Activated naive CD4-positive, alpha-beta T cell treated with anti-CD3 and anti-CD28 coated beads, Interleukin-2, amount 50 U/mL, for 72 hours (primary cell): Measurements from ENCODE around the gene KBTBD4. TPM values are rescaled to one million over a fixed set of nuclear protein-coding genes. Genes with fewer than 3 reads are reported as not detected.

Experiments
- ATAC-seq, 2 donors: fragments of 150-1000 bp; cut with Tn5 transposase; 2 replicates each; pipeline ENCODE4 v1.10.0; 2021; ENCODE audit warnings: mild to moderate bottlenecking in 2 of 2, moderate library complexity in 2 of 2
- DNase-seq, 2 donors: peaks; one replicate each; pipeline ENCODE4 v3.0.0; 2021 to 2022; ENCODE audit warnings: low spot score in 2 of 2
- H3K27ac Mint-ChIP-seq, 2 donors: one replicate each; pipeline ENCODE4 v1.8.0; 2022; ENCODE audit warnings: mild to moderate bottlenecking in 2 of 2, mixed read lengths in 2 of 2
- H3K36me3 Mint-ChIP-seq, 2 donors: one replicate each; pipeline ENCODE4 v1.8.0; 2022; ENCODE audit warnings: mixed read lengths in 2 of 2
- H3K9me3 Mint-ChIP-seq, 2 donors: one replicate each; pipeline ENCODE4 v1.8.0; 2022; ENCODE audit warnings: mixed read lengths in 2 of 2
- total RNA-seq, 2 donors: library from RNA; stranded (reverse); gene quantifications; one replicate each; pipeline ENCODE4 v1.2.3, GENCODE V29; 2022

KBTBD4 gene
- total RNA-seq, 2 donors from 2014 or later, result 22.1 to 25.4 TPM

DNA sequence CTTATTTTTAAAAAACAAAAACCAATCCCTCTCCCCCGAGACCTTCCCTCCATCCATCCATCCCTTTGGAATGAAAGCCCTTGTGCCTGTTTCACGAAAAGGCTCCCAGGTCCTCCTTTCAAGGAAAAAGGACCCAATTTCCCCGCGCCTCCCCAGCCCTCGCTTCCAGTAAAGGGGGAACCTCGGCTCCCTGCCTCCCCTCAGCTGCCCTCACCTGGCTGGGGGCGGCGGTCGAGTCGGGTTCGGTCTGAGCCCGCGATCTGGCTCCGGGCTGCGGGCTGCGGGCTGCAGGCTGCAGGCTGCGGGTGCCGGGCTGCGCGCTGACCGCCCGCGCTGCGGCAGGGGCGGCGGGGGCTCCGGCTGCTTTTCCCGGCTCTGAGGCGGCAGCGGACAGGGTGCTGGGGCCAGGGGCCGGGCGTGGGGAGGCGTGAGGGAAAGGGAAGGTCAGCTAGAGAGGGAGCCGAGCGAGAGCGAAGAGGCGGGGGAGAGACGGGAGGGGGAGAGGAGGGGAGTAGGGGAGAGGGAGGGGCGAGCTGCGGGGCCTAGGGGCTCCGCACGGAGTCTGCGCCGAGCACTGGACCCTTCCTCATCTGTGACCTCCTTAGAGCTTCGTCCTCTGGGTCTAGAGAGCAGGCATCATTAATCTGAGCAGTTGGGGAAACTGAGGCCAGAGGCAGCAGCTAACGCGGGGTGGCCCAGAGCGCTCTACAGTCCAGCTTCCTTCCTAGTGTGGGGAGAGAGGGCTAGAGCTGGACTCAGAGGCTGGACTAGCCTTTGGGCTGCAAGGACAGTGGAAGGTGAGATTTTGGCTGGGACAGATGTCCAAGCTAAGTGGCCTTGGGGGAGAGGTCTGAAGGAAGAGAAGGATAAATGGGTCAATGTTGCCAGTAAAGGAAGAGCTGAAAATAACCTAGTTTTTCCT is 15.4 kb upstream of the KBTBD4 start, which contains the start of gene C1QTNF4:
TSS of gene C1QTNF4 (minus strand) at position 478 of the 922 bp plus-strand sequence. CDS start 3,601 bp downstream, outside the sequence.
- ATAC-seq (no peak), DNase-seq (no peak)
- H3K36me3 Mint-ChIP-seq, result no peaks in the 10 kb centered on the region
- no peaks in the 10 kb centered on the region for H3K9me3 Mint-ChIP-seq
- no peak within 1 kb of the TSS for H3K27ac Mint-ChIP-seq

DNA sequence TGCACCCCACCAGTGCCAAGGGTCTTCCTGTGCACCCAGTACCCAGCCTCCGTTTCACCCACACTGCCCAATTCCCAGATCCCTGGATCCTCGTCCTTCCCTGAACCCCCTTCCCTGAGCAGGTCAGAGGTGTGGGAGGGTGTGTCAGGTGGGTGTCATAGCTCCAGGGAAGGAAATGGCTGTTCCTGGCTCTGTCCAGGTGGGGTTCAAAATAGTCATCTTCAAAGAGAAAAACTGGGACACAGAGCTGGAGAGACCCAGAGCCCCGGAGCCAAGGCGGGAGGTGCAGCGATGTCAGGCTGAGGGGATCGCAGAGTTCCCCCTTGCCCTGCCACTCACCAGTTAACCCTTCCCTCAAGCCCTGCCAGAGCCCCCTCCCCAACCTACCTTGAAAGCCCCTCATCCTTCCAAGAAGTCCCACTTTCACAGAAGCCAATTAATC is 14.7 kb upstream of the KBTBD4 start:
- ATAC-seq (no peak), DNase-seq (no peak)
- Mint-ChIP-seq H3K9me3 (no peaks in the 10 kb centered on the region), H3K27ac (no peak overlapping the region), H3K36me3 (no peaks in the 10 kb centered on the region)

DNA sequence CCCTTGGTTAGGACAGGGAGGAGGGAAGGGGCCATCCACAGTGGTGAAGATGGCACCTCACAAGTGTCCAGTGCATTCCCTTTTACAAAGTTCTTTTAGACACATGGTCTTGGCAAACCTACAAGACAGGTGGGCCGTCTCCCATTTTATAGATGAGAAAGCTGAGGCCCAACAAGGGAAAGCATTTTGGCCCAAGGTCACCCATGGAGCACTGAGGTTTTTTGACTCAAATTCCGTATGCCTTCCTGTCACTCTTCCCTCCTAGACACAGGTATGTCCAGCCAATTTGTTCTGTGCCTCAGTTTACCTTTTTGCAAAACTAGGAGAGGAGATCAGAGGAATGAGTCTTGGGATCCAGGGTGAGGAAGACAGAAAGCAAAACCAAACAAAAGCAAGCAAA is 14.2 kb upstream of the KBTBD4 start:
- Mint-ChIP-seq H3K9me3 (no peaks in the 10 kb centered on the region), H3K36me3 (no peaks in the 10 kb centered on the region), H3K27ac (no peak overlapping the region)
- no peak for ATAC-seq
- DNase-seq, result no peak

DNA sequence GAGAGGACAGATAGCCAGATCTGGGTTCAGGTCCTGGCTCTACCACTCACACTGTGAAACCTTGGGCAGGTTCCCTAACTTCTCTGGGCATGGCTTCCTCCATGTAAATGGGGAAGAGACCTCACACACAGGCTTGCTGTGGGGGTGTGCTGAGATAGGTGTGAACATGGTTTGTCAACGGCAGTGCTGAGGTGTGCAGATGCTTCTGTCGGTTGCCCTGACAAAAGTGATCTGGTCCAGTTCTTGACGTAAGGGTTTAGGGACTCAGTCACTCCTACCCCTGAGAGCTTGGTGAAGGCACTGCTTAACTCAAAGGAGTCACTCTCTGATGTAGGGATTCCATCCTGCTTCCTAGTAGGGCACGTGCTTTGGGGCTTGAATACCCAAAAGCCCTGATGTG is 13.5 kb upstream of the KBTBD4 start:
- Mint-ChIP-seq H3K27ac (no peak overlapping the region), H3K9me3 (no peaks in the 10 kb centered on the region), H3K36me3 (no peaks in the 10 kb centered on the region)
- DNase-seq, result no peak
- no peak for ATAC-seq

DNA sequence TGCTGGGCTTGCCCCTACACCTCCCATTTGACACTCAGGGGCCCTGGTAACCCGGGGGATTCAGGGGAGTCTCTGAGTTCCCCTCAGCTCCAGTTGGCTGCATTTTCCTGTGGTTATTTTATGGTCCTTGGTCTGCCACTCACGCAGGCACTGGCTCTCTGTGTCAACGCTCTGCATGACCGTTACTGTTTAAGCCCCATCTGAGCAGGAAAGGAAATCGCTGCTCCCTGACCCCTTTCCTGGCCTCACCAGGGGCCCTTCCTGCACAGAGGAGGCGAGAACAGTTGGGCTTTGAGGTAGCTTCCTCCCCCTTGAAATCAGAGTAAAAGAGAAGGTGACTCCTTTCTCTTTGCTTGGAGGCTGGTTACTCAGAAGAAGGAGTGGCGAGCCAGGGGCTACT is 13.0 kb upstream of the KBTBD4 start:
- DNase-seq (no peak), ATAC-seq (no peak)
- Mint-ChIP-seq H3K9me3 (no peaks in the 10 kb centered on the region), H3K36me3 (no peaks in the 10 kb centered on the region), H3K27ac (no peak overlapping the region)

DNA sequence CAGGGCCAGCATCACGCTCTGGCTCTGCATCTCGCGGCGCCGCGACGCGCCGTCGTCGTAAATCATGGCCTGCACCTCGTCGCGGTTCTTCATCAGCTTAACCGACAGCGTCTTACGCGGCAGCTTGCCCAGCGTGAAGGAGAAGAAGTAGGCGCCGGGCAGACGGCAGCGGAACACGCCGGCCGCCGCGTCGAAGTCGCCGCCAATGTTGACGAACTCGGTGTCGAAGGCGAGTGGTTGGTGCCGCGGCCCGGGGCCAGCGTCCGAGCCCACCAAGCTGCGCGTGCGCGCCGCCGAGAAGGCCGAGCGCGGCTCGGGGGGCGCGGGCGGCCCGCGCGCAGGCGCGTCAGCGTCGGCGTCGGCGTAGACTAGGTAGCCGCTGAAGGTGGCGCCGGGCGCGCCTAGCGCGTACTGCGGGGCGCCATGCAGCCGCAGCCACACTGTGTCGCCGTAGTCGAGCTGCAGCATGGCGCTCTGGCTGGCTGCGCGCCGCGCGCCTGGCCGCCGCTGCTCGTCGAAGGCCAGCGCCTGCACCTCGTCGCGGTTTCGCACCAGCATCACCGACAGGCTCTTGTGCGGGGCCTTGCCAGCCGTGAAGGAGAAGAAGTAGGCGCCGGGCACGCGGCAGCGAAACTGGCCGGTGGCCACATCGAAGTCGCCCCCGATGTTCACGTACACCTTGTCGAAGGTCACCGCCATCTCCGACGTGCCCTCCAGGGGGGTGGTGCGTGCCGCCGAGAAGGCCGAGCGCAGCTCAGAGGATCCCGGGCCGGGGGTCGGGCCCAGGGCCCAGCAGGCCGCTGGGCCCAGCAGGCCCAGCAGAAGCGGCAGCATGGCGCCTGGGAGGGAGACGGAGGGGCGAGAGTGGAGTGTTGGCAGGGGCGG is 11.4 kb upstream of the KBTBD4 start:
- DNase-seq, result no peak
- no peak for ATAC-seq
- Mint-ChIP-seq H3K27ac (no peak overlapping the region), H3K36me3 (no peaks in the 10 kb centered on the region), H3K9me3 (no peaks in the 10 kb centered on the region)

DNA sequence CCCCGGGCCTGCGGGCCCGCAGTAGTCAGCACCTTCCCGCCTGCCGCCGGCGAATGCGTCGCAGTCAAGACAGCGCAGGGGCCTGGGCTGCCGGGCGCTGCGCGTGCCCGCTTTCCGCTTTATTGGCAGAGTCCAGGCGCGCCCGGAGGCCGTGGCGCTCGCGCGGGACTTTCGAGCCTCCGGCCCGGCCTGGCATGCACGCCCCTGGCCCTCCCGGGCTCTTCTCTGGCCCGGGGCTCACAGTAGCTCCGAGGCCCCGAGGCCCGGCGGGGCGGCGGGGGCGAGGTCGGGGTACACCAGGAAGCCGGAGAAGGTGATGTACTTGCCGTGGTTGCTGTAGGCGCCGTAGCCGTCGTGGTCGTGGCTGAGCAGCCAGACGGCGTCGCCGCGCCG is 10.8 kb upstream of the KBTBD4 start:
- Mint-ChIP-seq H3K27ac (no peak overlapping the region), H3K36me3 (peaks cover 0 to 1% of the 10 kb centered on the region in 2 donors), H3K9me3 (no peaks in the 10 kb centered on the region)
- DNase-seq (no peak), ATAC-seq (no peak)

DNA sequence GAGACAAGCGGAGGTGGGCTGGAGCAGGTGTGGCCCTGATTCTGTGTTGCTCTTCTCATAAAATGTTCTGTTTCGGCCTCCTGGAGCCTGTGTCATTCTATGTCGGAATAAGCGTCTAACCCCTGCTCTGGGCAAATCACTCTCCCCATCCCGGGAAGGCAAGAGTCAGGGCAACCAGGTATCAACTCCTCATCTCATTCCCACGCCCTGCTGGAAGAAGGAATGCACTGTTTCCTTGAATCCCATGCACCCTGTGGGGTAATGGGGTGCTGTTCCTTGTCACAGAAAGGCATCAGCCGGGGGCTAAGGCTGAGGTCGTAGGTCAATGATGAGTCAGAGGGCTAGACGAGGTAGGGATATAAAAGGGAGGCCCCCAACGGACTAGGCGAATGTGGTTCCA is 10.3 kb upstream of the KBTBD4 start:
- Mint-ChIP-seq H3K9me3 (no peaks in the 10 kb centered on the region), H3K27ac (no peak overlapping the region), H3K36me3 (peaks cover 3 to 6% of the 10 kb centered on the region in 2 donors)
- no peak for DNase-seq
- no peak for ATAC-seq

DNA sequence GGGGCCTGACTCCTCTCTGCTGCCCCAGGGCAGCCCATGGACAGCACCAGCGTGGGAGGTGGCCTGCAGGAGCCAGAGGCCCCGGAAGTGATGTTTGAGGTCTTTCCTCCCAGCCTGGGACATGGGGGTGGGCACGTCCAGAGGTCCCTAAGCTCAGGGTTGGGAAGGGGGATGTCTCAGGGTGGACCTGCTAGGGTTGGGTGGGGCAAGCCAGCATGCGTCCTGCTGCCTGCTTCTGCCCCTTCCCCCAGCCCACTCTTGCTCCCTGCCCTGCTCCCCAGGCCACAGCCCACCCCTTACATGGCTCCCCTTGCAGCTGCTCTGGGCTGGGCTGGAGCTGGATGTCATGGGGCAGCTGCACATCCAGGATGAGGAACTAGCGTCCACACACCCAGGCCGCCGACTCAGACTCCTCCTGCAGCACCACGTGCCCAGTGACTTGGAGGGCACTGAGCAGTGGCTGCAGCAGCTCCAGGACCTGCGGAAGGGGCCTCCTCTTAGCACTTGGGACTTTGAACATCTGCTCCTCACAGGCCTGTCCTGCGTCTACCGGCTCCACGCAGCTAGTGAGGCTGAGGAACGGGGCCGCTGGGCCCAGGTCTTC is 9.1 kb upstream of the KBTBD4 start:
- no peaks in the 10 kb centered on the region for H3K9me3 Mint-ChIP-seq
- peaks cover 8 to 14% of the 10 kb centered on the region in 2 donors for H3K36me3 Mint-ChIP-seq
- no peak for DNase-seq
- peak in 1 of 2 donors; percentile 15 for ATAC-seq
- H3K27ac Mint-ChIP-seq, result no peak overlapping the region

DNA sequence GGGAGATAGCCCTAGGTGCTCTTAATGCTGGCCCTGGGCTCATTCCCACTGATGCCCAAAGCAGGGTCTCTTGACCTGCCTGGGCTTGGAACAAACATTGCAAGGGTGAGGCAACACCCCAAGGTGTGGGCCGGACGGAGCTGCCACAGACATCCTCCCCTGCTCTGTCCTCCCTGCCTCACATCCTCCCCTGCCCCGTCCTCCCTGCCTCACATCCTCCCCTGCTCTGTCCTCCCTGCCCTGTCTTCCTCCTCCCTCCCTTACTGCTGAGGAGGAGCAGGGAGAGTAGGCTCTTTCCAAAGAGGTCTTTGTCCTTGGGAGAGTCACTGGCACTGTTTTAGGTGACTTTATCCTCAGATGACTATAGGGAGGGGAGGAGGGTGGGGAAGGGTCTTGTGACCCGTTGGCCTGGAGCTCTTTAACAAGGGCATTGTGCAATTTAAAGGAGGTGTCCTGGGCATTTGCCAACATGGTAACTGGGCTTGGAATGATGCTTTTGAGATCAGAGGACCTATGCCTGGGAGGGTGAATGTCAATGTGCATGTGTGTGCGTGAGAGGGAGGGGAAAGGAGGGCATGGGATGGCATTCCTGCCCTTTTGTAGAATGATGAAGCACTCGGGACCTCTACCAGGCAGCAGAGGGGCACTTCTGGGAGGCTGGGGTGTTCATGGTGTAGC is 8.4 kb upstream of the KBTBD4 start:
- H3K9me3 Mint-ChIP-seq, result no peaks in the 10 kb centered on the region
- no peak for DNase-seq
- peak; percentile 18 to 30 for ATAC-seq
- peaks cover 8 to 14% of the 10 kb centered on the region in 2 donors for H3K36me3 Mint-ChIP-seq
- H3K27ac Mint-ChIP-seq, result no peak overlapping the region

DNA sequence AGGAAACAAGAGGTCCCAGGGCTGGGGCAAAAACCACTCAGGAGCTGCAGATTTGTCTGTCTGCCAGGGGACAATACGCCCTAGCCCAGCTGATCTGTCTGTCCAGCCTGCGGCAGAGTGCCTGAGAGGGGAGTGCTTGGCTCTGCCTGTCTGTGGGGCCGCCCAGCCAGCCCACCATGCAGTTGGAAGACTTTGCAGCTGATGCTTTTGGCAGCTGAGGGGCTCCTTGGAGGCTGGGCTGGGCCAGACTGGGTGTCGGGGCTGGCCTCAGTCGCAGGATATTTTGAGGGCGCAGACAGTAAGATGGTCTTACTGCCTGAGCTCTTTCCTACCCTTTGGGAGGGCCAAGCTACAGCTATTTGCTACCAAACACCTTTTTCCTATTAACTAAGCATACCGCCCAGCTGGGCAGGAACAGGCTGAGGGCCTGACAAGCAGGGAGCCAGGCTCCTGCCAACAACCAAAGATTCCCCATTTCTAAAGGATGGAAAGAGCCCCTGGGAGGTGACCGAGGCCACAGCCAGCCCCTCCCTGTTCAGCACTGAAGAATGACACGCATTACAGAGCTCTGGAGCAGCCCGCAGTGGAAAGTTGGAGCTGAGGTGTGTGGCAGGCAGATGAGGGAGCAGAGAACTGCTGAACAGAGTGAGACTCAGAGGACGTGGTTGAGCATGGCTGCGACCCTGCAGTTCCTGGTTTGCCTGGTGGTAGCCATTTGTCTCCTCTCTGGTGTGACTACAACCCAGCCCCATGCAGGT is 7.5 kb upstream of the KBTBD4 start, which contains the start of gene FAM180B:
TSS of gene FAM180B (plus strand) at position 581 of the 758 bp plus-strand sequence. CDS start at position 672, 91 bp downstream.
- peaks cover 8 to 14% of the 10 kb centered on the region in 2 donors for H3K36me3 Mint-ChIP-seq
- ATAC-seq (peak; percentile 7 to 19), DNase-seq (no peak)
- H3K9me3 Mint-ChIP-seq, result no peaks in the 10 kb centered on the region
- H3K27ac Mint-ChIP-seq, result peak within 1 kb of the TSS in 1 of 2 donors; percentile 29

DNA sequence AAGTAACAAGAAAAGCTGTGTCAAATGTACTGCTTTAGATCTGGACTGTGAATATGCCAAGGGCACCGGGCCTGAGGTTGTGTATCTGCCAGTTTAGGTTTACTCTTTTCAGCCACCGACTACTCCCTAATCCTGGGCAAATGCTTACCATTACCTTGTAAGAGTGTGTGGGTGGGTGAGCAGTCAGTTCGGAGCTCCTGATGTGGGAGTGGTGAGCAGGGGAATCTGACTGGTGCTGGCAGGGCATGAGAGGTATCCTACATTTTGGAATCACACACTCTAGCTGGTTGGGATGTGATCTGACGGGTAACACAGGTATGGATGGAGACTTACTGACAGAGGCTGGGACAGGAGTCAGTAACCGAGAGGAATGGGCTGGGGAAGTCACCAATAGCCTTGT is 5.1 kb upstream of the KBTBD4 start:
- peaks cover 19 to 23% of the 10 kb centered on the region in 2 donors for H3K36me3 Mint-ChIP-seq
- H3K27ac Mint-ChIP-seq, result no peak overlapping the region
- no peaks in the 10 kb centered on the region for H3K9me3 Mint-ChIP-seq
- ATAC-seq, result no peak
- no peak for DNase-seq

DNA sequence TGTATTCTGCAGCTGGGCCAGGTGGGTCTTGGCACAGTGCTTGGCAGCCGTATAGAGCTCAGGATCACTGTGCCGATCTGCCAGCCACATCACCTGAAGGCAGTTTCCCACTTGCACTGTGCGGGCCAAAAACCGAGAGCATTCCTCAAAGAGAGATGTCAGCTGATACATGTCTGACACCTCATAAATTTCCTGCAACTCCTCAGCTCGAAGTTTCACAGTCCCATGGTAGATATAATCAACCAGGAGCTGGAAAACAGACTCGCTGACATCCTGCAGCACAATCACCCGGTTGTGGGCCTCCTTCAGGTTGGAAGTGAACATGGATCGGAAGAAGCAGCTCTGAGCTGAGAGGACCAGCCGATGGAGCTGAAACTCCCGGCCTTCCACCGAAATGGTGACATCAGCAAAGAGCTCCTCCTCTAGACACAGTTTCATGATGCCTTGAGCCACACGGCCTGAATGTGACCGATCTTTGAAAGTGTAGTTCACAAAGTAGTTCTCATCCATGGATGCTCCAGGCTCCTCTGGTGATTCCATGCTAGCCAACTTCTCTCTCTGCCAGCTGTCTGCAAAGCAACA is 1.2 kb downstream of the KBTBD4 start:
- no peak for ATAC-seq
- Mint-ChIP-seq H3K9me3 (no peaks in the 10 kb centered on the region), H3K36me3 (peaks cover 24 to 37% of the 10 kb centered on the region in 2 donors), H3K27ac (peak overlapping the region; percentile 95 to 99)
- DNase-seq, result no peak

DNA sequence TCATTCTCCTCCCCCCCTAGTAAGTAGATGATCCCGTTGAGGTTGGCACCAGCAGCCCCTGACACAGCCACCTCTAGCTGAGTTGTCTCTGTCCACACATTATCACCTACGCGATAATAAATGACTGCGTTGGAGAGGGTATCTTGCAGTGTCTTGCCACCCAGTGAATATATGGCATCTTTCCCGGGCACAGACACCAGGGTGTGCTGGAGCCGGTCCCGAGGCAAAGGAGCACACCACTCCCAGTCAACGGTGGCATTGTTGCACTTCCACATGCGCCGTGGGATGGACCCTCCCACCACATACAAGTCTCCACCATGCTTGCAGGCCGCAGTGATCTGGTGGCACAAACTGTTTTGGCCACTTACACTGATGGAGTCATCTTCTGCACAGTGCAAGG is 5.4 kb downstream of the KBTBD4 start:
- ATAC-seq (no peak), DNase-seq (no peak)
- no peak overlapping the region for H3K27ac Mint-ChIP-seq
- H3K36me3 Mint-ChIP-seq, result peaks cover 9 to 34% of the 10 kb centered on the region in 2 donors
- no peaks in the 10 kb centered on the region for H3K9me3 Mint-ChIP-seq

DNA sequence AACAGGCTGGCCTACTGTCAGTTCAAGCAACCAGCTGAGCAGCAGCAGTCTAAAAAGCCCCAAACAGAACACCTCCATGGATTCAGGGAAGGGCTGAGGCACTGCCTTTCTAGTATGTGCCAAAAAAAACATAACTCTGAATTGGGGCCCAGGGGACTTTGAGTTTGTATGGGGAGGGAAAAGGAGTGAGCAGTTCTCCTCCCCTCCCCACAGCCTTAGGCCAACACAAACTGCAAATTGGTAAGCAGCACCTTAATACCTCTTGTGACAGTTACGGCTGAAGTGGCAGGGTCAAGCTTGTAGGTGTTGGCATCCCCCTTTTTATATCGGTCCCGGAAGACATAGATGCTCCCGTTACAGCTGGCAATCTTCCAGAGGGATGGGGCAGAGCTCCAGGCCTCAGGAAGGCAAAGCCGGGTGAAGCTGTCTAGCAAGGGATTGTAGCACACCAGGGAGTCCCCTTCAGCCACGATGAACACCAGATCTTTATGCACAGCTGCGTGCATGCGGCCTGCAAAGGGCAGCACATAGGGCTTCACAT is 6.0 kb downstream of the KBTBD4 start:
- peaks cover 9 to 36% of the 10 kb centered on the region in 2 donors for H3K36me3 Mint-ChIP-seq
- H3K9me3 Mint-ChIP-seq, result no peaks in the 10 kb centered on the region
- DNase-seq, result no peak
- H3K27ac Mint-ChIP-seq, result no peak overlapping the region
- no peak for ATAC-seq
